Thoracic aorta (tissue), 2 donors: ENCODE results near the gene CTIF. TPM values are rescaled to one million over a fixed set of nuclear protein-coding genes. Genes with fewer than 3 reads are reported as not detected.
A peak's percentile ranks its signal among the peaks of the same experiment; 100 is the strongest.

Experiments
- ATAC-seq: fragments of 150-250 bp; one replicate; pipeline ENCODE4 v1.8.0; 2017; ENCODE audit warnings: low read depth; ENCODE audit not compliant: insufficient number of reproducible peaks, low FRiP score
- DNase-seq: peaks from one replicate; pipeline ENCODE4 v3.0.0-alpha.2; 2020; ENCODE audit warnings: low spot score
- H3K27ac ChIP-seq, 2 donors: fragments of 200-600 bp; sonication (generic); 1 replicate in 1 of 2; 2 replicates in 1 of 2; pipeline ENCODE4 v1.5.1; 2016; ENCODE audit warnings: mild to moderate bottlenecking in 2 of 2, moderate library complexity in 2 of 2
- H3K27me3 ChIP-seq: fragments of 200-600 bp; sonication (generic); replicated peaks from 2 replicates; pipeline ENCODE4 v1.6.0; 2016; ENCODE audit warnings: mild to moderate bottlenecking; ENCODE audit not compliant: insufficient read depth
- H3K36me3 ChIP-seq: fragments of 200-600 bp; sonication (generic); one replicate; pipeline ENCODE4 v1.5.1; 2016
- H3K4me1 ChIP-seq, 2 donors: fragments of 200-600 bp; sonication (generic); 1 replicate in 1 of 2; 2 replicates in 1 of 2; pipeline versions ENCODE4 v1.5.1 to v1.6.0; 2016; ENCODE audit warnings: low read depth in 2 of 2, mild to moderate bottlenecking in 1 of 2; ENCODE audit not compliant: control insufficient read depth in 1 of 2
- H3K4me3 ChIP-seq: fragments of 200-600 bp; sonication (generic); 2 replicates; pipeline ENCODE4 v1.5.1; 2016; ENCODE audit warnings: mild to moderate bottlenecking
- H3K9me3 ChIP-seq: fragments of 200-600 bp; sonication (generic); 2 replicates; pipeline ENCODE4 v1.5.1; 2016
- total RNA-seq, 2 donors: library from RNA; depleted of rRNA; stranded (reverse); fragments of >200 nt; gene quantifications; one replicate each; pipeline versions ENCODE4 v1.1.0 to v1.2.3, GENCODE V29; 2016
- TF ChIP-seq, protein P1 (sequence below): fragments of 200-600 bp; sonication (generic); IDR thresholded peaks from one replicate; pipeline ENCODE4 v1.5.1; 2019; ENCODE audit warnings: antibody characterized with exemption

The CTIF gene
- total RNA-seq, 2 donors from 2014 or later = 63.3 to 125 TPM

DNA sequence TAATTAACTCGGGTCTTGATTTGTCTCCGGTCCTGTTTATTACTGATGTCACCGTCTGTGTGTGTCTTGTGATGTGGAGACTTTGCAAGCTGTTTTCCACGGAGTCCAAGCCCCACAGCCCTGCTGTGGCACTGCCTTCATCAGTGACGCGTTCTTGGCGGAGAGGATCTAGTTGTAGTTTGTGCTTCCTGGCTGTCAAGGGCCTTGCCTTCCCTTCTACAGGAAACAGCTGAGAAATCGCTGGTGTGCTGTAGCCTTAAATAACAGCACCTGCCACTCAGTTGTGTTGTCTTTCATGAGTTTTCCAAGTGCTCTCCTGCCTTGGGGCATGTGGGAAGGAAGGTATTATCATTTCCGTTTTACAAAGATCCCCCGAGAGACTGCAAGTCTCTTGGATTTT lies 26.3 kb downstream of the CTIF start:
- Histone ChIP-seq H3K27ac (no peak overlapping the region), H3K4me3 (no peak overlapping the region), H3K4me1 (peaks cover 19 to 44% of the 10 kb centered on the region in 2 donors)

DNA sequence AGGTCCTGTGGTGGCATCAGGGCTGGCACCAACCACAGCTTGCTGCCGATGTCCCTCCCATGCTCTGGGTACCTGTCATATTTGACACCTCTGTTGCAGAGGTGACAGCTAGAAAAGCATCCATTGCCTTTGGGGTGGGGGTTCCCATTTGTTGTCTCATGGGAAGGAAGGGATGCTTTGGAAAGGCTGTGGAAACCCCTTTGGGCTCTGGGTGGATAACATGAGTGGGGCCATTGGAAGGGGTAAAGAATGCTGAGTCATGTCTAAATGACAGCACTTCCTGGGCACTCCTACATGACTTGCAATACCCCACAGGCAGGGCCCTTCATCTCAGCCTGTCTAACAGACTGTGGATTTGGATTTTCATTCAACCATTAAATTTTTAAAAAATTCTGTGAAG lies 27.8 kb downstream of the CTIF start:
- ATAC-seq (no peak), DNase-seq (no peak)
- peaks cover 14 to 37% of the 10 kb centered on the region in 2 donors for H3K4me1 ChIP-seq
- no peak overlapping the region for H3K4me3 ChIP-seq
- H3K9me3 ChIP-seq = no peaks in the 10 kb centered on the region
- TF ChIP-seq, protein P1, sequence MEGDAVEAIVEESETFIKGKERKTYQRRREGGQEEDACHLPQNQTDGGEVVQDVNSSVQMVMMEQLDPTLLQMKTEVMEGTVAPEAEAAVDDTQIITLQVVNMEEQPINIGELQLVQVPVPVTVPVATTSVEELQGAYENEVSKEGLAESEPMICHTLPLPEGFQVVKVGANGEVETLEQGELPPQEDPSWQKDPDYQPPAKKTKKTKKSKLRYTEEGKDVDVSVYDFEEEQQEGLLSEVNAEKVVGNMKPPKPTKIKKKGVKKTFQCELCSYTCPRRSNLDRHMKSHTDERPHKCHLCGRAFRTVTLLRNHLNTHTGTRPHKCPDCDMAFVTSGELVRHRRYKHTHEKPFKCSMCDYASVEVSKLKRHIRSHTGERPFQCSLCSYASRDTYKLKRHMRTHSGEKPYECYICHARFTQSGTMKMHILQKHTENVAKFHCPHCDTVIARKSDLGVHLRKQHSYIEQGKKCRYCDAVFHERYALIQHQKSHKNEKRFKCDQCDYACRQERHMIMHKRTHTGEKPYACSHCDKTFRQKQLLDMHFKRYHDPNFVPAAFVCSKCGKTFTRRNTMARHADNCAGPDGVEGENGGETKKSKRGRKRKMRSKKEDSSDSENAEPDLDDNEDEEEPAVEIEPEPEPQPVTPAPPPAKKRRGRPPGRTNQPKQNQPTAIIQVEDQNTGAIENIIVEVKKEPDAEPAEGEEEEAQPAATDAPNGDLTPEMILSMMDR = no peak
- no peak overlapping the region for H3K27ac ChIP-seq
- H3K27me3 ChIP-seq = no peaks in the 10 kb centered on the region
- no peaks in the 10 kb centered on the region for H3K36me3 ChIP-seq

More for the DNA sequence above, 26.3 kb downstream of the CTIF start:
- Histone ChIP-seq H3K36me3 (no peaks in the 10 kb centered on the region), H3K9me3 (no peaks in the 10 kb centered on the region), H3K27me3 (no peaks in the 10 kb centered on the region)
- DNase-seq = no peak
- ATAC-seq = no peak
- TF ChIP-seq, protein P1 = no peak

DNA sequence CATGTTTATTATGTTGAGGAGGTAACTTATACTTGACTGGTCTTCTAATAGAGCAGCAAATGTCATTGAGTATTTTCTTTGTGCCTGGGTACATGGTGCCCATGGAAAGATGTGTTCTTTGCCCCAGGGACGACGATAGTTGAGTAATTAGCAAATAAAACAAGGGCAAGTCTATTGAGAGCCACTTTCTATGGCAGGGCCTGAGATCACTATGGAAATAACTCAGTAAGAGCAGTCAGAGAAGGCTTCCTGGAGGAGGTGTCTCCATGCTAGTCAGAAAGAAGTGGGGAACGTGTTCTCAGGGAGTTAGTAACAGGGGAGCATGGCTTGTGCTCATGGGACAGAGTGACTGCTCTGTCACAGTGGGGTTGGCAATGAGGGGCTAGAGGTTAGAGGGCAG lies 28.6 kb downstream of the CTIF start:
- DNase-seq = no peak
- no peak overlapping the region for H3K27ac ChIP-seq
- ATAC-seq = no peak
- peaks cover 16 to 37% of the 10 kb centered on the region in 2 donors for H3K4me1 ChIP-seq
- H3K36me3 ChIP-seq = no peaks in the 10 kb centered on the region
- H3K9me3 ChIP-seq = no peaks in the 10 kb centered on the region
- TF ChIP-seq, protein P1 = no peak
- no peak overlapping the region for H3K4me3 ChIP-seq
- no peaks in the 10 kb centered on the region for H3K27me3 ChIP-seq

DNA sequence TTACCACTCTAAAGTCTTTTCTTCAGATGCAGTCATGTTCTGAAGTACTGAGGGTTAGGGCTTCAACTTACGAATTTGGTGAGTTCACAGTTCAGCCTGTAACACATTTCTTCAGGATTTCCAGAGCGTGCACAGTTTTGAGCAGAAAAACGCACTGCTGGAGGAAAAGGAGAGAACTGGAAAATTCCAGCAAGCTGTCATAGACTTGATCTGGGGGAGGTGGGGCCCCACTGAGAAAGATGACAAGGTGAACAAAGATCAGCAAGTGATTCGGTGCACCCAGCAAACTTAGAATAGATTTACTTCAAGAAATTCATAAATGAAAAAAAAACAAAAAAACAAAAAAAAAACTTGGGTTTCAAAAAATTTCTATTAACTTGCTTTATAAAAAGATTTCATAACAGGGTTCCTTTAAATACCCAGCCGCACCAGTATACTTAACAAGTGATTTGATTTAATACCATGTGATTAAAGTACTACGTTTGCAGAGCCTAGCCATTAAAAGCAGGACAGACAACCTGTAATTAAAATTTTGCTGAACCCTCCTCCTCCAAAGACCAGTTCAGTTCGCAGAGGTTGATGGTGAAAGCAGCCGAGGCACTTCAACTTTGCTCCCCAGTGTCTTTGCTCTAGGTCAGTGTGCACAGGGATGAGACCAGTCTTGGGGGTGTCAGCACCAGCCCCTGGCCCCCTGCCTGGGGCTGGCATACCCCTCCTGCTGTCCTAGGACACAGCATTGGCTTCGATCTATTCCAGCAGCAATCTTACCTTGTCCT lies 30.5 kb downstream of the CTIF start:
- no peaks in the 10 kb centered on the region for H3K36me3 ChIP-seq
- no peaks in the 10 kb centered on the region for H3K9me3 ChIP-seq
- TF ChIP-seq, protein P1 = no peak
- H3K4me3 ChIP-seq = no peak overlapping the region
- H3K27me3 ChIP-seq = no peaks in the 10 kb centered on the region
- no peak overlapping the region for H3K27ac ChIP-seq
- DNase-seq (no peak), ATAC-seq (no peak)
- peaks cover 17 to 34% of the 10 kb centered on the region in 2 donors for H3K4me1 ChIP-seq

DNA sequence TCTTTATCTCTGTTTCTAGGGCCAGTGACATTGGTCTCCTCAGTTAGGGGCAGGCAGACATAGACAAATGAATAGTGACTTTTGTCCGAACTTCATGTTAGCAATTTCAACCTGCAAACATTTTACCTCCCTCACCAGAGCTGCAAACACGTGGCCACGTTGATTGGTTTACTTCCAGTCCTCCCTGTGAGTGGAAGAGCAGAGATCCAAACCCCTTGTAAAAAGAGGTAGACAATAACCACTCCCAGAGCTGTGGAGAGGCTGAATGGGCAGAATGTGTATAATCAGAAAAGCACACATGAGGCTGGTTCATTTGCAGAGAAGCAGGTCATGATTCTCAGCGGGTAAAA lies 31.1 kb downstream of the CTIF start:
- Histone ChIP-seq H3K4me3 (no peak overlapping the region), H3K36me3 (no peaks in the 10 kb centered on the region), H3K27me3 (no peaks in the 10 kb centered on the region), H3K9me3 (no peaks in the 10 kb centered on the region), H3K4me1 (peaks cover 17 to 31% of the 10 kb centered on the region in 2 donors), H3K27ac (peak overlapping the region in 1 of 2 donors; percentile 21)
- no peak for ATAC-seq
- TF ChIP-seq, protein P1 = no peak
- no peak for DNase-seq
